ENCODE data around the gene NOL4L.

- TF ChIP-seq PATZ1 (CRISPR knock-in tag; IDR thresholded peaks at IDR 0.05; ENCODE audit: borderline replicate concordance) (no peak), ZNF70 (CRISPR knock-in tag; IDR thresholded peaks at IDR 0.05) (no peak), ISL1 (CRISPR knock-in tag; IDR thresholded peaks at IDR 0.05) (no peak), PPARA (CRISPR knock-in tag; IDR thresholded peaks at IDR 0.05; ENCODE audit: borderline replicate concordance) (no peak), ARNTL (CRISPR knock-in tag; IDR thresholded peaks at IDR 0.05; ENCODE audit: borderline replicate concordance, low read depth) (no peak), ZFP30 (CRISPR knock-in tag; IDR thresholded peaks at IDR 0.05) (no peak)
Measured at GRCh38 chr20:32517914-32518592, 67.1 kb downstream of the NOL4L start.

Measured in SK-N-SH treated with all-trans-retinoic acid at 6 μM for 48 hours (cell line).